ENCODE results near the gene ARHGAP40.

Gene ARHGAP40

GRCh38 chr20:38652995-38653394 is 51.4 kb downstream of the ARHGAP40 start:
- no peak for DNase-seq

GRCh38 chr20:38657390-38657789 is 55.8 kb downstream of the ARHGAP40 start:
- DNase-seq, result no peak

GRCh38 chr20:38658879-38659596 is 57.4 kb downstream of the ARHGAP40 start:
- no peak for DNase-seq

- DNase-seq, result no peak
These were observed 57.9 kb downstream of the ARHGAP40 start for GRCh38 chr20:38659597-38659880.

GRCh38 chr20:38660429-38660828 is 58.8 kb downstream of the ARHGAP40 start:
- DNase-seq, result no peak

- no peak for DNase-seq
These were observed 62.1 kb downstream of the ARHGAP40 start for GRCh38 chr20:38663660-38664059.

- DNase-seq, result no peak
These were observed 62.7 kb downstream of the ARHGAP40 start for GRCh38 chr20:38664284-38664683.

GRCh38 chr20:38665094-38665493 is 63.5 kb downstream of the ARHGAP40 start:
- no peak for DNase-seq

- no peak for DNase-seq
These were observed 64.1 kb downstream of the ARHGAP40 start for GRCh38 chr20:38665506-38666285.

- no peak for DNase-seq
These were observed 65.9 kb downstream of the ARHGAP40 start for GRCh38 chr20:38667417-38667956.

- DNase-seq, result no peak
These were observed 68.1 kb downstream of the ARHGAP40 start for GRCh38 chr20:38669688-38670087.

GRCh38 chr20:38670786-38671185 is 69.2 kb downstream of the ARHGAP40 start:
- DNase-seq, result no peak

GRCh38 chr20:38671186-38671585 is 69.6 kb downstream of the ARHGAP40 start:
- DNase-seq, result no peak

GRCh38 chr20:38671701-38672292 is 70.2 kb downstream of the ARHGAP40 start:
- DNase-seq, result no peak

GRCh38 chr20:38672504-38672903 is 70.9 kb downstream of the ARHGAP40 start:
- no peak for DNase-seq

GRCh38 chr20:38673261-38673660 is 71.7 kb downstream of the ARHGAP40 start:
- DNase-seq, result no peak

- DNase-seq, result no peak
These were observed 72.1 kb downstream of the ARHGAP40 start for GRCh38 chr20:38673725-38674091.

- no peak for DNase-seq
These were observed 72.6 kb downstream of the ARHGAP40 start for GRCh38 chr20:38674092-38674764.

- DNase-seq, result no peak
These were observed 73.1 kb downstream of the ARHGAP40 start for GRCh38 chr20:38674765-38675133.

- no peak for DNase-seq
These were observed 75.0 kb downstream of the ARHGAP40 start for GRCh38 chr20:38676576-38676975.

- no peak for DNase-seq
These were observed 79.1 kb downstream of the ARHGAP40 start for GRCh38 chr20:38680500-38681306.

GRCh38 chr20:38685271-38685670 is 83.7 kb downstream of the ARHGAP40 start:
- DNase-seq, result no peak
